ENCODE measurements around the gene ADGRF3.
"Not testable (repeated sequence)": the region's sequence is repeated elsewhere in the genome, so short reads cannot be mapped to it uniquely, and the experiment has no call there.

Gene ADGRF3

GRCh38 chr2:26317377-26318105 lies 29.0 kb downstream of the ADGRF3 start:
- DNase-seq, result no peak

DNA sequence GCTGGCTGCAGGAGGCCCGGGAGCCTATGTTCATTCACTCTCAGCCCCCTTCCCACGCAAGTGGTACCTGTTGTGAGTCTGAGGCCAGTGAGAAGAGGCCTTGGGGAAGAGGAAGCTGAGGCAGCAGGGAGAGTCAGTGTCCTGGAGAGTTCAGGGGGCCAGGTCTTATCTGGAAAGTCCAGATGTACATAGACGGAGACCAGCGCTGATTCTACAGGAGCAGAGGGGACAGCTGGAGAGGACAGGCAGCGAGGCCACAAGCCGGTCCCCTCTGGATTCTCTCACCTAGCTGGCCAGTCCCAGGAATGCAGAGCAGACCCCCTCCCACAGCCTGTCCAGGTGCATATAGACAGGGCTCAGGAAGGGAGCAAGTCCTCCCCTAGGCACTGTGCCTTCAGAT lies 29.7 kb downstream of the ADGRF3 start:
- DNase-seq, result no peak

- DNase-seq, result peak; percentile 24
Observed at GRCh38 chr2:26316041-26316440, 30.5 kb downstream of the ADGRF3 start.

- no peak for DNase-seq
Observed at GRCh38 chr2:26314243-26314642, 32.3 kb downstream of the ADGRF3 start.

- DNase-seq, result no peak
Observed at GRCh38 chr2:26313446-26313845, 33.1 kb downstream of the ADGRF3 start.

- DNase-seq, result no peak
Observed at GRCh38 chr2:26312471-26312870, 34.1 kb downstream of the ADGRF3 start.

- no peak for DNase-seq
Observed at GRCh38 chr2:26309921-26310320, 36.7 kb downstream of the ADGRF3 start.

- no peak for DNase-seq
Observed at GRCh38 chr2:26305540-26305939, 41.0 kb downstream of the ADGRF3 start.

DNA sequence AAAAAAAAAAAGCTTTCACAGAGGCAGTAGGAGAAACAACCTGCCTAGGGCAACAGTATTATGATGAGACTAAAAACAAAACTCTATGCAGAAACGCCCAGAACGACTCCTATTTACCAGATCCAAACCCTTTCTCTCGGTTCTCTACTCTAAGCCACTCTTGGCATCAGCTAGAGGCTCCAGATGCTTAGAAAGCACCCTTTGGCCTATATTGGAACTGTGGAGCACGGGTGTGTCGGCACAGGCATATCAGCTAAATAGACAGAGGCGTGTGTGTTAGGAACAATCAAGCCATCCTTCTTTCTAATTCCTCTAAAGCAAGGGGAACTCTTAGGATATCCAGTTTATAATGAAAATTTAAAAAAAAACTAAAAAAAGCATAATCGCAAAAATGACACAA lies 41.5 kb downstream of the ADGRF3 start:
- DNase-seq, result not testable (repeated sequence)

- no peak for DNase-seq
Observed at GRCh38 chr2:26302846-26303245, 43.7 kb downstream of the ADGRF3 start.

GRCh38 chr2:26300234-26300925 lies 46.2 kb downstream of the ADGRF3 start:
- DNase-seq, result no peak

- peak; percentile 16 for DNase-seq
Observed at GRCh38 chr2:26299471-26300101, 47.0 kb downstream of the ADGRF3 start.

GRCh38 chr2:26298638-26299393 lies 47.8 kb downstream of the ADGRF3 start:
- DNase-seq, result peak; percentile 59

GRCh38 chr2:26298286-26298637 lies 48.3 kb downstream of the ADGRF3 start:
- no peak for DNase-seq

DNA sequence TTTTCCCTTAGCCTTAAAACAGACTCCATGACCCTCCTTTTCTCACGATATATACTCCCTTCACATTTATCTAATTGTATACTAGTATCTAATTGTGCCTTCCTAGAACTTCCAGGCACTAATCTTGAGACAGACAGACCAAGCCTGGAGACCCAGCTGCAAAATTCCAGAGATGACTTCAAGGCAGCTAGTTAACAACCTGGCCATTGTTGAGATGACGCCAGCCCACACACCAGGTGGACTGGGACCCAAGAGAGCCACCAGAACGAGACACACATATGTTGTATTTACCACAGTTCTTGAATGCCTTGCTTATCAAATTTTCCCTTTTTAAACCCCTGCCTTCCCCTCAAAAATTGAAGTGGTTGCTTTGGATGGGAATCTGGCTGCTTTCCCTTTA lies 49.5 kb downstream of the ADGRF3 start:
- no peak for DNase-seq

DNA sequence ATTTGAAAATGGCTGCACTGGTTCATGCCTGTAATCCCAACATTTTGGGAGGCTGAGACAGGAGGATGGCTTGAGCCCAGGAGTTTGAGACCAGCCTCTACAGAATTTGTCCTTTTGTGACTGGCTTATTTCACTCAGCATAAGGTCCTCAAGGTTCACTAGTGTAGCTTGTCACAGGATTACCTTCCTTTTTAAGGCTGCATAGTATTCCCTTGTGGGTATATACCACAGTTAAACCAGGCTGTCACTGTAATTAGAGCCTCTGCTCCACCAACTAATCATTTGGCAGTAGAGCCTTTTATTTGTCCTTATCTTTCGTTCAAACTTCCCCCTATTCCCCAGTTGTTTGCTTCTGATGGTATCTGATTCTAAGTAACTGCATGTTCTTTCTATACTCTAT lies 51.1 kb downstream of the ADGRF3 start:
- no peak for DNase-seq

DNA sequence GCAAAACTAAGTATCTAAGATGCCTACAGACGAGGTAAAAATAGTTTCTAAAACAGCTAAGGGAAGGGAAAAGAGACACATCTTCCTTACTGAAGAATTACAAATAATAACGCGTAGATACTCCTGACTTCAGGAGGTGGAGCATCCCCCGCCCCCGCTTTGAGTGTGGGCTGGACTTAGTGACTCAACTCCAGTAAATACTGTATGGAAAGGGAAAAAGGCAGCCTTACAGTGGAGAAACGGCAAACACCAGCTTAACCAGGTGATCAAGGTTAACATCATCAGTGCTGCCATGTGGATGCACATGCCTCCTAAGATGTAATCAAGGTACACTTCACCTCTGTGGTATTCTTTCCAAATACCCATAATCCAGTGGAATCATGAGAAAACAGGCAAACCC lies 53.9 kb downstream of the ADGRF3 start:
- peak; percentile 49 for DNase-seq

DNA sequence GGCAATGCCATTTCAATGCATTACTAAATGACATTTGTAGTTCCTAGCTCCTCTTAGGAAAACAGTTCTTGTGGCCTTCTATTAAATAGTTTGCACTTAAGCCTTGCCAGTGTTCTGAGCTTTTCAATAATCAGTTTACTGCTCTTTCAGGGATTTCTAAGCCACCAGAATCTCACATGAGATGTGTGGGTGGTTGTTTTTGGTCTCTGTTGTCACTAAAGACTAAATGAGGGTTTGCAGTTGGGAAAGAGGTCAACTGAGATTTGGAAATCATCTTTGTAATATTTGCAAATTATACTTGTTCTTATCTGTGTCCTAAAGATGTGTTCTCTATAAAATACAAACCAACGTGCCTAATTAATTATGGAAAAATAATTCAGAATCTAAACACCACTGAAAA lies 56.6 kb downstream of the ADGRF3 start:
- no peak for DNase-seq

DNA sequence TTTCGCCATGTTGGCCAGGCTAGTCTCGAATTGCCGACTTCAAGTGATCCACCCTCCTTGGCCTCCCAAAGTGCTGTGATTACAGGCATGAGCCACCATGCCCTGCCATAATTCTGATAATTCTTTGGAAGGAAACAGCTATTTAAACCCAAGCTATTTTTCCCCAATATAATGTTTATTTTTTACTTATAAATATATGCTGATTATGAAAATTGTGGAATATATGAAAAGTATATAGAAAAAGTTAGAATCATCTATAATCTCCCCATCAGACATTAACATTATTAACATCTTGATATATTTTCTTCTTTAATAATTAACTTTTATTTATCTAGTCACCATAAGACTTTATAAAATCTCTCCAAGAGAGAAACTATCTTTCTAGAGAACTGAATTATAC lies 60.7 kb downstream of the ADGRF3 start:
- DNase-seq, result no peak

- no peak for DNase-seq
Observed at GRCh38 chr2:26284132-26284531, 62.5 kb downstream of the ADGRF3 start.

DNA sequence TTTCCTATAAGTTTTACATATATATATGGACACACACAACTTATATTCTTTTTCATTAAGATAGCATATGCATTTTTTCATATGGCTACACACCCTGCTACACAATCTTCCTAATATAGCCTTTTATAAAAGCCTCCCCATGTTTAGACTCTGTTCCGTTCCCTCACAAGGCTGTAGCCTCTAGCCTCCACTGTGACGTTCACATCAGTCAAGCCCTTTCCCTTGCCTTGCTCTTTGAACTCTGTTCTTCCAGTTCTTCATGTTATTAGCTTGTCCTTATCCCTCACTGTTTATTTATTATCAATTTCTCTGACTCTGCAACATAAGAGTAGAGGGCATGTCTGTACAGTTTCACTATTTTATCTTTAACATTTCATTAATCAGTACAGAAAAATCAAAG lies 63.0 kb downstream of the ADGRF3 start:
- no peak for DNase-seq

- no peak for DNase-seq
Observed at GRCh38 chr2:26281226-26281625, 65.4 kb downstream of the ADGRF3 start.

DNA sequence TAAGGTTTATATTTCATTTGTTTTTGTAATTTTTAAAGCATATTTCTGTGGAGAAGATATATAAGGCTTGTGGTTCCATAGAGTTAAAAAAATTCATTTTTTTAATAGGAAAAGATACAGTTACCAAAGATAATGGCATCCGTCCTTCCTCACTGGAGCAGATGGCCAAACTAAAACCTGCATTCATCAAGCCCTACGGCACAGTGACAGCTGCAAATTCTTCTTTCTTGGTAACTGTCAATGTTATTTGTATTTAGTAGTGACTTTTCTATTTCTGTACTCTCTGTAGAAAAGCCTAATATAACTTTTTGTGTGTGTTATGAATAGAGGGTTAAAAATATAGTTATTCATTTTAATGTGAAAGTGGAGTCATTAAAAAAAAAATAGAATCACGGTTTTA lies 66.7 kb downstream of the ADGRF3 start:
- DNase-seq, result no peak

All from DMS53 (cell line).